ENCODE data around the gene TMEM204. TPM values are rescaled to one million over a fixed set of nuclear protein-coding genes. Genes with fewer than 3 reads are reported as not detected.

Gene TMEM204
- total RNA-seq, 4 donors from 2014 or later, result 14.7 to 27.7 (median 22.1) TPM

GRCh38 chr16:1557074-1557473 lies 23.6 kb downstream of the TMEM204 start:
- no peak overlapping the region for H3K4me3 ChIP-seq
- intact Hi-C loops (cut with DNase I; ENCODE audit: low total_unique reads) (no loop called here), in situ Hi-C loops (cut with MboI; ENCODE audit: low sequenced_read_pairs in 4 of 4) (no loop called here)
- H3K4me1 ChIP-seq, result peaks cover 10% of the 10 kb centered on the region in 2 donors
- H3K9me3 ChIP-seq, result no peaks in the 10 kb centered on the region
- TF ChIP-seq CTCF (IDR thresholded peaks at IDR 0.05 in 4 of 5, conservative IDR thresholded peaks at IDR 0.05 in 1 of 5) (no peak), POLR2A (IDR thresholded peaks at IDR 0.05) (no peak)
- H3K27me3 ChIP-seq, result no peaks in the 10 kb centered on the region
- no peak for DNase-seq
- peaks cover 0 to 30% of the 10 kb centered on the region in 2 donors for H3K36me3 ChIP-seq
- ATAC-seq, result no peak
- no peak overlapping the region for H3K27ac ChIP-seq

- Histone ChIP-seq H3K36me3 (peaks cover 0 to 33% of the 10 kb centered on the region in 2 donors), H3K4me3 (no peak overlapping the region), H3K27ac (no peak overlapping the region), H3K9me3 (no peaks in the 10 kb centered on the region), H3K27me3 (no peaks in the 10 kb centered on the region), H3K4me1 (peaks cover 6 to 10% of the 10 kb centered on the region in 2 donors)
- no peak for ATAC-seq
- TF ChIP-seq CTCF (IDR thresholded peaks at IDR 0.05 in 4 of 5, conservative IDR thresholded peaks at IDR 0.05 in 1 of 5) (no peak), POLR2A (IDR thresholded peaks at IDR 0.05) (no peak)
- in situ Hi-C loops (cut with MboI; ENCODE audit: low sequenced_read_pairs in 4 of 4), result no loop called here
- DNase-seq, result no peak
- intact Hi-C loops (cut with DNase I; ENCODE audit: low total_unique reads), result no loop called here
Measured at GRCh38 chr16:1557576-1557975, 24.1 kb downstream of the TMEM204 start.

GRCh38 chr16:1559446-1559975 lies 26.0 kb downstream of the TMEM204 start:
- H3K9me3 ChIP-seq, result no peaks in the 10 kb centered on the region
- peaks cover 0 to 33% of the 10 kb centered on the region in 2 donors for H3K36me3 ChIP-seq
- intact Hi-C loops (cut with DNase I; ENCODE audit: low total_unique reads), result no loop called here
- no peak overlapping the region for H3K27ac ChIP-seq
- no peak for ATAC-seq
- H3K4me1 ChIP-seq, result peaks cover 6 to 10% of the 10 kb centered on the region in 2 donors
- H3K27me3 ChIP-seq, result no peaks in the 10 kb centered on the region
- TF ChIP-seq POLR2A (IDR thresholded peaks at IDR 0.05), result no peak
- TF ChIP-seq CTCF (IDR thresholded peaks at IDR 0.05 in 4 of 5, conservative IDR thresholded peaks at IDR 0.05 in 1 of 5), result no peak
- no peak for DNase-seq
- H3K4me3 ChIP-seq, result no peak overlapping the region
- in situ Hi-C loops (cut with MboI; ENCODE audit: low sequenced_read_pairs in 4 of 4), result no loop called here

- Histone ChIP-seq H3K27me3 (no peaks in the 10 kb centered on the region), H3K4me3 (no peak overlapping the region), H3K9me3 (no peaks in the 10 kb centered on the region), H3K36me3 (peaks cover 0 to 28% of the 10 kb centered on the region in 2 donors), H3K27ac (no peak overlapping the region), H3K4me1 (peaks cover 6 to 10% of the 10 kb centered on the region in 2 donors)
- DNase-seq (no peak), ATAC-seq (no peak)
- TF ChIP-seq POLR2A (IDR thresholded peaks at IDR 0.05) (no peak), CTCF (IDR thresholded peaks at IDR 0.05 in 4 of 5, conservative IDR thresholded peaks at IDR 0.05 in 1 of 5) (no peak)
- in situ Hi-C loops (cut with MboI; ENCODE audit: low sequenced_read_pairs in 4 of 4) (no loop called here), intact Hi-C loops (cut with DNase I; ENCODE audit: low total_unique reads) (loop anchor here (5.0 kb wide), 1 partner anchor 68 kb away; the partner anchor contains the start of gene TELO2)
Measured at GRCh38 chr16:1560153-1560552, 26.7 kb downstream of the TMEM204 start.

GRCh38 chr16:1560866-1561265 lies 27.4 kb downstream of the TMEM204 start:
- intact Hi-C loops (cut with DNase I; ENCODE audit: low total_unique reads), result loop anchor here (5.0 kb wide), 1 partner anchor 69 kb away; the partner anchor contains the start of gene TELO2
- TF ChIP-seq CTCF (IDR thresholded peaks at IDR 0.05 in 4 of 5, conservative IDR thresholded peaks at IDR 0.05 in 1 of 5), result no peak
- H3K27ac ChIP-seq, result peak overlapping the region in 1 of 4 donors; percentile 18
- H3K9me3 ChIP-seq, result no peaks in the 10 kb centered on the region
- H3K4me1 ChIP-seq, result peaks cover 5 to 9% of the 10 kb centered on the region in 2 donors
- no peaks in the 10 kb centered on the region for H3K27me3 ChIP-seq
- H3K36me3 ChIP-seq, result peaks cover 0 to 21% of the 10 kb centered on the region in 2 donors
- no peak overlapping the region for H3K4me3 ChIP-seq
- in situ Hi-C loops (cut with MboI; ENCODE audit: low sequenced_read_pairs in 4 of 4), result no loop called here
- DNase-seq (no peak), ATAC-seq (no peak)
